HCT116 (cell line): ENCODE results near the gene CHST5.
"Not testable (repeated sequence)": the region's sequence is repeated elsewhere in the genome, so short reads cannot be mapped to it uniquely, and the experiment has no call there.

ENCODE experiments used
- ATF3 ChIP-seq: IDR thresholded peaks from 2 replicates; pipeline ENCODE4 v1.6.1; 2012
- EGR1 ChIP-seq: IDR thresholded peaks from 2 replicates; pipeline ENCODE4 v1.6.1; 2012; ENCODE audit warnings: low read depth
- EZH2 ChIP-seq: fragments of 200-600 bp; sonication (generic); IDR thresholded peaks from 2 replicates; pipeline ENCODE4 v1.6.1; 2017; ENCODE audit warnings: antibody characterized with exemption, mixed run types
- JUND ChIP-seq: IDR thresholded peaks from 2 replicates; pipeline ENCODE4 v1.6.1; 2012
- POLR2A ChIP-seq: IDR thresholded peaks from 2 replicates; pipeline ENCODE4 v1.7.0; 2011; ENCODE audit warnings: borderline replicate concordance; ENCODE audit not compliant: insufficient read depth, insufficient read length; ENCODE audit errors: extremely low read depth
- POLR2AphosphoS5 ChIP-seq: IDR thresholded peaks from 2 replicates; pipeline ENCODE4 v1.6.1; 2011; ENCODE audit warnings: mild to moderate bottlenecking, low read depth, low read length, moderate library complexity
- REST ChIP-seq: IDR thresholded peaks from 2 replicates; pipeline ENCODE4 v1.6.1; 2012; ENCODE audit warnings: low read depth
- YY1 ChIP-seq: IDR thresholded peaks from 2 replicates; pipeline ENCODE4 v1.6.1; 2011; ENCODE audit warnings: low read length, low read depth, moderate library complexity, mild to moderate bottlenecking; ENCODE audit not compliant: insufficient replicate concordance; ENCODE audit errors: extremely low read depth
- ZFX ChIP-seq: fragments of 450-650 bp; IDR thresholded peaks from 2 replicates; pipeline ENCODE4 v1.6.1; 2017
- ZNF274 ChIP-seq: fragments of 200-500 bp; sonication (Bioruptor generic); IDR thresholded peaks from 2 replicates; pipeline ENCODE4 v1.6.1; 2014; ENCODE audit warnings: mild to moderate bottlenecking, low read depth, low read length, inconsistent platforms
- TF ChIP-seq, protein P1 (sequence below): IDR thresholded peaks from 2 replicates; pipeline ENCODE4 v1.6.1; 2012
- TF ChIP-seq, protein P2 (sequence below), 3 experiments: fragments of 200-600 bp in 1 of 3; sonication (generic) in 1 of 3; IDR thresholded peaks in 2 of 3; conservative IDR thresholded peaks in 1 of 3; 2 replicates each; pipeline ENCODE4 v1.5.1; 2012 to 2017; ENCODE audit warnings: low read depth in 2 of 3, low read length in 2 of 3, antibody characterized with exemption in 1 of 3, borderline replicate concordance in 1 of 3, control low read depth in 1 of 3, mild to moderate bottlenecking in 1 of 3, mixed read lengths in 1 of 3, mixed run types in 1 of 3, moderate library complexity in 1 of 3; ENCODE audit not compliant: insufficient read depth in 1 of 3

- not testable (repeated sequence) for TF ChIP-seq EGR1, ZNF274, EZH2, REST, ZFX, POLR2A, POLR2AphosphoS5, JUND, ATF3, YY1
- TF ChIP-seq, protein P1, sequence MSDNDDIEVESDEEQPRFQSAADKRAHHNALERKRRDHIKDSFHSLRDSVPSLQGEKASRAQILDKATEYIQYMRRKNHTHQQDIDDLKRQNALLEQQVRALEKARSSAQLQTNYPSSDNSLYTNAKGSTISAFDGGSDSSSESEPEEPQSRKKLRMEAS, result not testable (repeated sequence)
- TF ChIP-seq, protein P2, sequence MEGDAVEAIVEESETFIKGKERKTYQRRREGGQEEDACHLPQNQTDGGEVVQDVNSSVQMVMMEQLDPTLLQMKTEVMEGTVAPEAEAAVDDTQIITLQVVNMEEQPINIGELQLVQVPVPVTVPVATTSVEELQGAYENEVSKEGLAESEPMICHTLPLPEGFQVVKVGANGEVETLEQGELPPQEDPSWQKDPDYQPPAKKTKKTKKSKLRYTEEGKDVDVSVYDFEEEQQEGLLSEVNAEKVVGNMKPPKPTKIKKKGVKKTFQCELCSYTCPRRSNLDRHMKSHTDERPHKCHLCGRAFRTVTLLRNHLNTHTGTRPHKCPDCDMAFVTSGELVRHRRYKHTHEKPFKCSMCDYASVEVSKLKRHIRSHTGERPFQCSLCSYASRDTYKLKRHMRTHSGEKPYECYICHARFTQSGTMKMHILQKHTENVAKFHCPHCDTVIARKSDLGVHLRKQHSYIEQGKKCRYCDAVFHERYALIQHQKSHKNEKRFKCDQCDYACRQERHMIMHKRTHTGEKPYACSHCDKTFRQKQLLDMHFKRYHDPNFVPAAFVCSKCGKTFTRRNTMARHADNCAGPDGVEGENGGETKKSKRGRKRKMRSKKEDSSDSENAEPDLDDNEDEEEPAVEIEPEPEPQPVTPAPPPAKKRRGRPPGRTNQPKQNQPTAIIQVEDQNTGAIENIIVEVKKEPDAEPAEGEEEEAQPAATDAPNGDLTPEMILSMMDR (IDR thresholded peaks at IDR 0.05 in 2 of 3, conservative IDR thresholded peaks at IDR 0.05 in 1 of 3; ENCODE audit: borderline replicate concordance in 1 of 3, insufficient read depth in 1 of 3, low read depth in 2 of 3, low read length in 2 of 3), result not testable (repeated sequence)
These were observed 6.6 kb upstream of the CHST5 start for GRCh38 chr16:75542462-75542861.
